OCI-LY3 (cell line): Measurements from ENCODE around the gene SLF1.

Experiments
- H2AFZ ChIP-seq: fragments of 200-600, 300-600 bp; shearing (Covaris generic); 2 replicates; pipeline ENCODE4 v1.6.0; 2014; ENCODE audit warnings: antibody characterized with exemption, low read depth, low read length
- H3K27ac ChIP-seq: fragments of 200-600, 300-600 bp; sonication (generic); 2 replicates; pipeline ENCODE4 v1.5.1; 2014; ENCODE audit warnings: mild to moderate bottlenecking, low read length, moderate library complexity, mixed read lengths
- H3K27me3 ChIP-seq: fragments of 200-600, 300-600 bp; sonication (generic); 2 replicates; pipeline ENCODE4 v1.6.1; 2014; ENCODE audit warnings: low read depth, low read length, mixed read lengths
- H3K36me3 ChIP-seq: fragments of 200-600, 300-600 bp; sonication (generic); replicated peaks from 2 replicates; pipeline ENCODE3; 2014; ENCODE audit warnings: low read depth, low read length, mixed read lengths
- H3K4me1 ChIP-seq: fragments of 300-600, 200-600 bp; sonication (generic); 2 replicates; pipeline ENCODE4 v1.6.1; 2014; ENCODE audit warnings: low read length, mixed read lengths
- H3K4me2 ChIP-seq: fragments of 200-600, 300-600 bp; sonication (generic); 2 replicates; pipeline ENCODE4 v1.6.1; 2014; ENCODE audit warnings: low read length, mixed read lengths
- H3K4me3 ChIP-seq: fragments of 300-600, 200-600 bp; sonication (generic); 2 replicates; pipeline ENCODE4 v1.5.1; 2014; ENCODE audit warnings: antibody characterized with exemption, mild to moderate bottlenecking, low read length, moderate library complexity
- H3K79me2 ChIP-seq: fragments of 300-600, 200-600 bp; shearing (Covaris generic); 2 replicates; pipeline ENCODE4 v1.6.1; 2014; ENCODE audit warnings: mild to moderate bottlenecking, low read length, mixed read lengths
- H3K9ac ChIP-seq: fragments of 300-600, 200-600 bp; shearing (Covaris generic); 2 replicates; pipeline ENCODE4 v1.6.0; 2014; ENCODE audit warnings: mild to moderate bottlenecking, low read length, moderate library complexity
- H3K9me3 ChIP-seq: fragments of 200-600, 300-600 bp; shearing (Covaris generic); 2 replicates; pipeline ENCODE4 v1.6.1; 2014; ENCODE audit warnings: low read length, mixed read lengths; ENCODE audit not compliant: insufficient read depth
- H4K20me1 ChIP-seq: fragments of 200-600, 300-600 bp; sonication (generic); 2 replicates; pipeline ENCODE4 v1.6.1; 2016; ENCODE audit warnings: low read length, mixed read lengths; ENCODE audit not compliant: insufficient read depth
- CTCF ChIP-seq: fragments of 200-600, 300-600 bp; sonication (generic); IDR thresholded peaks from 2 replicates; pipeline ENCODE4 v1.5.1; 2014; ENCODE audit warnings: antibody characterized with exemption, low read length, low read depth
- EZH2phosphoT487 ChIP-seq: fragments of 200-600 bp; shearing (Covaris generic); IDR thresholded peaks from 2 replicates; pipeline ENCODE4 v1.6.1; 2018; ENCODE audit warnings: antibody characterized with exemption, mixed run types, low read depth

The SLF1 gene

GRCh38 chr5:94670726-94671125 lies 52.3 kb downstream of the SLF1 start:
- no peaks in the 10 kb centered on the region for H3K79me2 ChIP-seq
- no peak overlapping the region for H3K27ac ChIP-seq
- no peak overlapping the region for H3K4me3 ChIP-seq
- H3K4me2 ChIP-seq, result no peak overlapping the region
- H3K4me1 ChIP-seq, result no peaks in the 10 kb centered on the region
- TF ChIP-seq CTCF, result no peak
- TF ChIP-seq EZH2phosphoT487, result no peak
- no peaks in the 10 kb centered on the region for H3K27me3 ChIP-seq
- no peaks in the 10 kb centered on the region for H3K9me3 ChIP-seq
- H2AFZ ChIP-seq, result no peak overlapping the region
- no peaks in the 10 kb centered on the region for H4K20me1 ChIP-seq
- H3K36me3 ChIP-seq, result no peaks in the 10 kb centered on the region
- H3K9ac ChIP-seq, result no peak overlapping the region

- no peak overlapping the region for H3K4me2 ChIP-seq
- H3K27me3 ChIP-seq, result no peaks in the 10 kb centered on the region
- H3K4me1 ChIP-seq, result no peaks in the 10 kb centered on the region
- TF ChIP-seq EZH2phosphoT487 (no peak), CTCF (no peak)
- no peak overlapping the region for H3K27ac ChIP-seq
- no peak overlapping the region for H3K4me3 ChIP-seq
- no peak overlapping the region for H2AFZ ChIP-seq
- H3K9ac ChIP-seq, result no peak overlapping the region
- H4K20me1 ChIP-seq, result no peaks in the 10 kb centered on the region
- H3K36me3 ChIP-seq, result no peaks in the 10 kb centered on the region
- H3K79me2 ChIP-seq, result no peaks in the 10 kb centered on the region
- no peaks in the 10 kb centered on the region for H3K9me3 ChIP-seq
These were observed 54.3 kb downstream of the SLF1 start for GRCh38 chr5:94672746-94673145.

GRCh38 chr5:94674490-94675382 lies 56.3 kb downstream of the SLF1 start:
- Histone ChIP-seq H3K36me3 (no peaks in the 10 kb centered on the region), H3K9ac (no peak overlapping the region)
- no peak for TF ChIP-seq CTCF
- TF ChIP-seq EZH2phosphoT487, result no peak

GRCh38 chr5:94675965-94676618 lies 57.6 kb downstream of the SLF1 start:
- Histone ChIP-seq H3K79me2 (no peaks in the 10 kb centered on the region), H3K4me3 (no peak overlapping the region), H3K27me3 (no peaks in the 10 kb centered on the region), H3K36me3 (no peaks in the 10 kb centered on the region), H2AFZ (no peak overlapping the region), H3K9me3 (no peaks in the 10 kb centered on the region), H3K9ac (no peak overlapping the region), H4K20me1 (no peaks in the 10 kb centered on the region), H3K27ac (no peak overlapping the region), H3K4me1 (no peaks in the 10 kb centered on the region), H3K4me2 (no peak overlapping the region)
- TF ChIP-seq EZH2phosphoT487 (no peak), CTCF (no peak)

More at GRCh38 chr5:94674490-94675382, 56.3 kb downstream of the SLF1 start:
- Histone ChIP-seq H4K20me1 (no peaks in the 10 kb centered on the region), H3K9me3 (no peaks in the 10 kb centered on the region), H3K4me2 (no peak overlapping the region), H3K4me3 (no peak overlapping the region), H2AFZ (no peak overlapping the region), H3K27me3 (no peaks in the 10 kb centered on the region), H3K27ac (no peak overlapping the region), H3K79me2 (no peaks in the 10 kb centered on the region), H3K4me1 (no peaks in the 10 kb centered on the region)
